Activated CD8-positive, alpha-beta T cell treated with anti-CD3 and anti-CD28 coated beads for 36 hours (primary cell): ENCODE data around the gene TPP1. TPM values are rescaled to one million over a fixed set of nuclear protein-coding genes. Genes with fewer than 3 reads are reported as not detected.

Experiments
- ATAC-seq: fragments of 200-7000 bp; cut with Tn5 transposase; one replicate; pipeline ENCODE4 v1.10.0; 2021; ENCODE audit warnings: mild to moderate bottlenecking, moderate library complexity
- CTCF ChIA-PET: fragments of 350-600 bp; sonication (Branson Sonifier 250); formaldehyde crosslinking; loops from one replicate; lab custom pipeline; 2021; ENCODE audit warnings: antibody characterized with exemption; lab: Charles Lee
- POLR2A ChIA-PET: fragments of 350-600 bp; sonication (Branson Sonifier 250); formaldehyde crosslinking; loops from one replicate; lab custom pipeline; 2021; ENCODE audit warnings: antibody characterized with exemption; lab: Charles Lee
- DNase-seq: peaks from one replicate; pipeline ENCODE4 v3.0.0-alpha.2; 2020
- H3K27ac Mint-ChIP-seq: one replicate; pipeline ENCODE4 v1.8.0; 2021; ENCODE audit warnings: mild to moderate bottlenecking, mixed read lengths
- H3K27me3 Mint-ChIP-seq: one replicate; pipeline ENCODE4 v1.8.0; 2021; ENCODE audit warnings: mixed read lengths
- H3K36me3 Mint-ChIP-seq: one replicate; pipeline ENCODE4 v1.8.0; 2021; ENCODE audit warnings: low read depth, mixed read lengths
- H3K4me1 Mint-ChIP-seq: one replicate; pipeline ENCODE4 v1.8.0; 2021; ENCODE audit warnings: low read depth, mixed read lengths
- H3K4me3 Mint-ChIP-seq: one replicate; pipeline ENCODE4 v1.8.0; 2021; ENCODE audit warnings: mild to moderate bottlenecking, moderate library complexity, mixed read lengths
- H3K9me3 Mint-ChIP-seq: one replicate; pipeline ENCODE4 v1.8.0; 2021; ENCODE audit warnings: mixed read lengths
- CTCF ChIP-seq: fragments of 200-600 bp; IDR thresholded peaks from one replicate; pipeline ENCODE4 v1.8.0; 2022; ENCODE audit warnings: antibody characterized with exemption, mild to moderate bottlenecking
- intact Hi-C: fragments of 100-400 bp; cut with micrococcal nuclease; formaldehyde crosslinking; loops from one replicate; pipeline ENCODE4 v1.10.0; 2022
- total RNA-seq, 2 experiments: library from RNA; stranded (reverse); gene quantifications; one replicate each; pipeline ENCODE4 v1.2.3, GENCODE V29; 2021

Gene TPP1
- total RNA-seq, 2 experiments from 2014 or later, result 28.1 to 31.4 TPM

- ChIA-PET POLR2A (interaction anchor here (1.1 kb wide), 1 partner anchor 21 kb away, joined by 4 read pairs; the partner anchor contains the start of gene TPP1), CTCF (interaction anchor here (1.0 kb wide), 1 partner anchor 109 kb away, joined by 3 read pairs; no protein-coding TSS in a partner anchor)
- ATAC-seq (no peak), DNase-seq (no peak)
- H3K4me1 Mint-ChIP-seq, result no peaks in the 10 kb centered on the region
- H3K9me3 Mint-ChIP-seq, result no peaks in the 10 kb centered on the region
- no peak for TF ChIP-seq CTCF
- no peak overlapping the region for H3K4me3 Mint-ChIP-seq
- no peaks in the 10 kb centered on the region for H3K36me3 Mint-ChIP-seq
- no peaks in the 10 kb centered on the region for H3K27me3 Mint-ChIP-seq
- no peak overlapping the region for H3K27ac Mint-ChIP-seq
- intact Hi-C loops, result no loop called here
These were observed 21.1 kb upstream of the TPP1 start for GRCh38 chr11:6640036-6640984.

GRCh38 chr11:6638429-6638828 lies 19.2 kb upstream of the TPP1 start:
- intact Hi-C loops, result no loop called here
- H3K27ac Mint-ChIP-seq, result no peak overlapping the region
- ChIA-PET CTCF (no interaction called here), POLR2A (no interaction called here)
- no peak for ATAC-seq
- H3K36me3 Mint-ChIP-seq, result no peaks in the 10 kb centered on the region
- no peaks in the 10 kb centered on the region for H3K27me3 Mint-ChIP-seq
- no peak for DNase-seq
- no peak overlapping the region for H3K4me3 Mint-ChIP-seq
- H3K4me1 Mint-ChIP-seq, result no peaks in the 10 kb centered on the region
- no peaks in the 10 kb centered on the region for H3K9me3 Mint-ChIP-seq
- no peak for TF ChIP-seq CTCF

DNA sequence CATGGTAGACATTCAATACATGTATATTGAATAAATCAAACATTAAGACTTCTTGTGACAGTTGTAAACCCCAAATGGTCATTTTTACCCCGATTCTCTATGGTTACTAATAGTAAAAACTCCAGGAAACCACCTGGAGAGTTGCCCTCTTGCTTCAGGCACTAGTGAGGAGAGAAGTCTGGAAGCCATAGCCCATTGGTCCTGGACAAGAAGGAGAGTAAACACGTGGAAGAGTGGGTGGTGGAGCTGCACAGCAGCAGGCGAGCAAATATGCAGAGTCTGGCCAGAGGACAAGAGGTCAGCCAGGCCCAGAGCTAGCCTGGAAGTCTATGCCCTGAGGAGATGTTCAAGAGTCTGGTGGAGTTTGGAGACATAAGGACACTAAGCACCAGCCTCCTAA lies 18.6 kb upstream of the TPP1 start:
- Mint-ChIP-seq H3K9me3 (no peaks in the 10 kb centered on the region), H3K27me3 (no peaks in the 10 kb centered on the region), H3K27ac (no peak overlapping the region), H3K36me3 (no peaks in the 10 kb centered on the region), H3K4me3 (no peak overlapping the region), H3K4me1 (peaks cover under 1% of the 10 kb centered on the region)
- no peak for TF ChIP-seq CTCF
- ATAC-seq (no peak), DNase-seq (no peak)
- POLR2A ChIA-PET, result interaction anchor here (1.2 kb wide), 1 partner anchor 19 kb away, joined by 3 read pairs; no protein-coding TSS in a partner anchor
- intact Hi-C loops, result no loop called here
- CTCF ChIA-PET, result no interaction called here

DNA sequence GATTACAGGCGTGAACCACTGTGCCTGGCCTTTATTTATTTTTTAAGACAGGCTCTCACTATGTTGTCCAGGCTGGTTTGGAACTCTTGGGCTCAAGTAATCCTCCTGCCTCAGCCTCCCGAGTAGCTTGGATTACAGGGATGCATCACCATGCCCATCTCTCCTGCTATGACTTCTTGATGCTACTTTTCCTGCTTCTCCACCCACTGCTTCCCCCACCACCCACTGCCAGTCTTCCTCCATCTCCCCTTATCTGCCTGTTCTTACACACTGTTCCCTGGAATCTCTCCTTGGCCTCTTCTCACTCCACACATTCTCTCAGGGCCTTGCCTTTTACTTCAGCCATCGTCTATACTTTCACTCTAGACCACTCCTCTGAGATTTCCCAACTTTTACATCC lies 17.3 kb upstream of the TPP1 start:
- Mint-ChIP-seq H3K36me3 (no peaks in the 10 kb centered on the region), H3K4me3 (no peak overlapping the region), H3K27me3 (no peaks in the 10 kb centered on the region), H3K9me3 (no peaks in the 10 kb centered on the region), H3K27ac (no peak overlapping the region), H3K4me1 (peaks cover 5% of the 10 kb centered on the region)
- ChIA-PET CTCF (no interaction called here), POLR2A (interaction anchor here (1.2 kb wide), 1 partner anchor 20 kb away, joined by 3 read pairs; no protein-coding TSS in a partner anchor)
- intact Hi-C loops, result no loop called here
- TF ChIP-seq CTCF, result no peak
- DNase-seq (no peak), ATAC-seq (no peak)
